GM19452 (cell line): ENCODE results near the gene OXT.
"Not testable (repeated sequence)": the region's sequence is repeated elsewhere in the genome, so short reads cannot be mapped to it uniquely, and the experiment has no call there.

Experiments used
- ATAC-seq: cut with Tn5 transposase; IDR thresholded peaks from one replicate; pipeline ENCODE4 v1.9.1; 2021; ENCODE audit not compliant: unreplicated experiment

Gene OXT

GRCh38 chr20:3071610-3072529 is at the start of gene OXT:
TSS of gene OXT (plus strand) at chr20:3071620. CDS start at chr20:3071656, 36 bp downstream.
- ATAC-seq, result no peak

- no peak for ATAC-seq
Observed at GRCh38 chr20:3021777-3022176, 49.6 kb upstream of the OXT start.

- ATAC-seq, result not testable (repeated sequence)
Observed at GRCh38 chr20:3022559-3023490, 48.6 kb upstream of the OXT start.

GRCh38 chr20:3027987-3028386 is 43.4 kb upstream of the OXT start:
- ATAC-seq, result no peak

- no peak for ATAC-seq
Observed at GRCh38 chr20:3031524-3032147, 39.8 kb upstream of the OXT start.

GRCh38 chr20:3032624-3033023 is 38.8 kb upstream of the OXT start:
- ATAC-seq, result no peak

- ATAC-seq, result no peak
Observed at GRCh38 chr20:3037654-3038053, 33.8 kb upstream of the OXT start.

GRCh38 chr20:3038454-3038853 is 33.0 kb upstream of the OXT start:
- no peak for ATAC-seq

- ATAC-seq, result no peak
Observed at GRCh38 chr20:3039426-3039825, 32.0 kb upstream of the OXT start.

GRCh38 chr20:3040086-3040485 is 31.3 kb upstream of the OXT start:
- ATAC-seq, result no peak

GRCh38 chr20:3041854-3042409 is 29.5 kb upstream of the OXT start:
- ATAC-seq, result no peak

- no peak for ATAC-seq
Observed at GRCh38 chr20:3042625-3043024, 28.8 kb upstream of the OXT start.

- ATAC-seq, result no peak
Observed at GRCh38 chr20:3043322-3043721, 28.1 kb upstream of the OXT start, which contains the start of gene GNRH2. TSS of gene GNRH2 (plus strand) at chr20:3043622. CDS start at chr20:3044415, 793 bp downstream.

GRCh38 chr20:3044336-3044965 is 27.0 kb upstream of the OXT start:
- no peak for ATAC-seq

GRCh38 chr20:3045042-3045815 is 26.2 kb upstream of the OXT start:
- ATAC-seq, result peak; percentile 43

GRCh38 chr20:3045816-3046676 is 25.4 kb upstream of the OXT start, which contains the start of gene MRPS26:
TSS of gene MRPS26 (plus strand) at chr20:3046052. CDS start at chr20:3046069, 17 bp downstream.
- ATAC-seq, result peak; percentile 83

GRCh38 chr20:3046677-3047462 is 24.6 kb upstream of the OXT start:
- ATAC-seq, result no peak
